HG03196 (cell line): ENCODE data around the gene EXOC1L.
"Not testable (repeated sequence)": the region's sequence is repeated elsewhere in the genome, so short reads cannot be mapped to it uniquely, and the experiment has no call there.

Experiments used
- ATAC-seq: cut with Tn5 transposase; IDR thresholded peaks from one replicate; pipeline ENCODE4 v1.9.1; 2021; ENCODE audit not compliant: unreplicated experiment

The EXOC1L gene

GRCh38 chr4:55837903-55838302 is 18.3 kb downstream of the EXOC1L start:
- ATAC-seq, result no peak

- no peak for ATAC-seq
Measured at GRCh38 chr4:55838356-55838755, 18.8 kb downstream of the EXOC1L start.

DNA sequence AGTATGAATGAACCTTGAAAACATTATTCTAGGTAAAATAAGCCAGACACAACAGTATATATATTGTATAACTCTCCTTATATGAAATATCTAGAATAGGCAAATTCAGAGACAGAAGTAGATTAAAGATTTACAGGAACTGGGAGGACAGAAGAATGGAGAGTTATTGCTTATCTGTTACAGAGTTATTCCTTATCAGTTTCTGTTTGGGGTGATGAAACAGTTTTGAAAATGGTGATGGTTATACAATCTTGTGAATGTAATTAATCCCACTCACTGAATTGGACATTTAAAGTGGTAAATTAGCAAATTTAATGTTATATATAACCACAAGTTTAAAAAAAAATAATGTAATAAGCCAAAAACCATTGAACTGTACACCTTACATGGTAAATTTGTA is 19.4 kb downstream of the EXOC1L start:
- ATAC-seq, result no peak

DNA sequence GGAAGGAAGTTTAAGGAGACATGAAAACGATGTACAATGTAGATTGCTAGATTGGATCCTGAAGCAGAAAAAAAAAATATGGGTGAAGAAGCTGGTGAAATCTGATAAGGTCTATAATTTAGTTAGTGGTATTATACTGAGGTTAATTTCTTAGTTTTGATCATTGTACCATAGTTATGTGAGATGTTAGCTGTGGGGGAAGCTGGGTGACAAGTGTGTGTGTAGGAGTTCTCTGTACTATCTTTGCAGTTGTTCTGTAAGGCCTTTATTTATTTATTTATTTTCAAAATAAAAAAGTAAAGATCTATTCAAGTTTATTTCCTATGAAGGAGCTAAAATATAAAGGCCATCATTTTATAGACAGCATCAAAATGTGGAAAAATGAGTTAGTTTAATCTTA is 21.4 kb downstream of the EXOC1L start:
- ATAC-seq, result no peak

GRCh38 chr4:55841373-55842239 is 22.0 kb downstream of the EXOC1L start:
- not testable (repeated sequence) for ATAC-seq

GRCh38 chr4:55842312-55842711 is 22.7 kb downstream of the EXOC1L start:
- not testable (repeated sequence) for ATAC-seq

DNA sequence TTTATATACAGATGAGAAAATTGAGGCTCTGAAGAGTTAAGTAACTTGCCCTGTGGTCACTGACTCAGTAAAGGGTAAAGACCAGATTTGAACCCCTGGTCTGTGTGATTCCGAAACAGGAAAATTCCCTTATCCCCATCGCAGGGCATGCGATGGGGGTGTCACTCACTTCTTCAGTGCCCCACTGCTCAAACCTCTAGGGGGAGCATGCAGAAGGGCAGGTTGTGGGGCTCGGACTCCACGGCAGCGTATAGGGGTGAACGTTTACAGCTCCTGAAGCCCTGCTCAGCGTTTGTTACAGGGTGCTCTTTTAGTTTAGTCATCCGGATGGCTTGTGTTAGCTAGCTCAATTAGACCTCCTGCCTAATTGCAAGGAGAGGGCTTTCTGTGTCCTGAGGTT is 30.1 kb downstream of the EXOC1L start:
- no peak for ATAC-seq

DNA sequence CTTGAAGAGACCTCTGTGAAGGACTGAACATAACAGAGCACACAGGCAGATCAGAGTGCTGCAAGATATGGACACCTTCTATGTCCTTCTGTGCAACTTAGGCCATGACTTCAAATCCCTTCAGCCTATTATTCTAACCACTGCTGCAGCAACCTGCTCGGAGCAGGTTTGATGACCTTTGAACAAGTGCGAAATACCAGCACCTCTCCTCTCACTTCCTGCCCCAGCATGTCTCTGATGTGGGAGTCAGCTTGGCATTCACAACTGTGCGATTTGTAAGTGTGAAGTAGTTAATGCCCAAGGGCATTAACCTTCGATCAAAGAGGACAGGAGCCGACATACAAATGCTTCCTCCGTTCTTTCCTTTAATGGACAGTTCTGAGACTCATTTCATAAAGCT is 32.3 kb downstream of the EXOC1L start:
- ATAC-seq, result no peak

DNA sequence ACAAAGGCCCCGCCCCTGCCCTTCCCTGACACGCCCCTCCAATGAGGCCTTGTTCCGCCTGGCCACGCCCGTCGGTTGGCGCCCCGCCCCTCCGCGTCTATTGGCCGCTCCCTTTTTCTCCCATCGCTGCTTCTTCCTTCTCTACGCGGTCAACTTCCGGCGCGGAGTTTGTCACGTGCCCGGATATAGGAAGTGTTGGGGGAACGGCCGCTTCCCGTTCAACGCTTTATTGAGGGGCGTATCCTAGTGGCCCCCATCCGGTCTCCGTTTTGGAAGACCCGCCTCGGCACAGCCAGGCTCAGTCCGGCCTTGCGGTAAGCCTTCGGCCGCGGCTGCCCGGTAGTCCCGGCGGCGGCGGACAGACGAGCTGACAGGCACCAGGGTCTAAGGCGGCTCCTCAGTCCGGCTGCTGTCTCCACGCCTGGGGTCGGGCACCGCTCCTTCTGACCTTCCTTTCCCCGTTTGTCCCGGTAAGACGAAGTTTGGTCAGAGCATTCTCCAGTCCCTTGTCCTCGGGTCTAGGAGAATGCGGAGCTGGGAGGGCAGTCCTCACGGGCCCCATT is 34.0 kb downstream of the EXOC1L start, which contains the start of gene EXOC1:
Gene EXOC1 (plus strand): TSS at position 165 of the 563 bp plus-strand sequence. CDS start 4,676 bp downstream, outside the sequence.
- ATAC-seq, result peak; percentile 98

DNA sequence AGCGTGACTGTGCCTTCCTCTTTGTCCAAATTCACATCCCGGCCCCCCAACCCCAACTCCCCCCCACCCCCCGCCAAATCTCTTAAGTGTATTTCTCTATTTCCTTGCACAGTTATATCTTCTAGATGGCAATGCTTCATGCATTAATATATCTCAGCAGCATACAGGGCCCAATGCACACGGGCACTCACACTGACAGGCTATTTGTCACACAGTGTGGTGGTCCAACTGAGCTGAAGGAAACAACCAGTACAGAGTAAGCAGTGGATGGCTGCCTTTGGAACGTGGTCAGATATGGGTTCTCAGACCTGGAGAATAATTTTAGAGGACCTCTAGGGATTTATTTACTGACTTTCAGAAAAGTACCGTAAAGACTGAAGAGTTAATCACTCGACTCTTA is 34.5 kb downstream of the EXOC1L start:
- ATAC-seq, result no peak

GRCh38 chr4:55857586-55857985 is 38.0 kb downstream of the EXOC1L start:
- no peak for ATAC-seq

DNA sequence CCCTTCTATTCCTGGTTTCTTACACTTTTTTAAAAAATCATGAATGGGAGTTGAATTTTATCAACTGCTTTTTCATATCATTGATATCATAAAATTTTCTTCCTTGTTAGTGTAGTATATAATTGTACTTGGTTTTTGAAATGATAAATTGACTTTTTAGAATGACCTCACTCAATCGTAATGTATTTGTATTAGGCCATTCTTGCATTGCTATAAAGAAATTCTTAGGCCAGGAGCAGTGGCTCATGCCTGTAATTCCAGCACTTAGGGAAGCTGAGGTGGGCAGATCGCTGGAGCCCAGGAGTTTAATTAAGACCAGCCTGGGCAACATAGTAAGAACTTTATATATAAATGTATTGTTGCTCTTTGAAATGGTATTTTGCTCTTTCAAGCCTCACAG is 40.1 kb downstream of the EXOC1L start:
- no peak for ATAC-seq

DNA sequence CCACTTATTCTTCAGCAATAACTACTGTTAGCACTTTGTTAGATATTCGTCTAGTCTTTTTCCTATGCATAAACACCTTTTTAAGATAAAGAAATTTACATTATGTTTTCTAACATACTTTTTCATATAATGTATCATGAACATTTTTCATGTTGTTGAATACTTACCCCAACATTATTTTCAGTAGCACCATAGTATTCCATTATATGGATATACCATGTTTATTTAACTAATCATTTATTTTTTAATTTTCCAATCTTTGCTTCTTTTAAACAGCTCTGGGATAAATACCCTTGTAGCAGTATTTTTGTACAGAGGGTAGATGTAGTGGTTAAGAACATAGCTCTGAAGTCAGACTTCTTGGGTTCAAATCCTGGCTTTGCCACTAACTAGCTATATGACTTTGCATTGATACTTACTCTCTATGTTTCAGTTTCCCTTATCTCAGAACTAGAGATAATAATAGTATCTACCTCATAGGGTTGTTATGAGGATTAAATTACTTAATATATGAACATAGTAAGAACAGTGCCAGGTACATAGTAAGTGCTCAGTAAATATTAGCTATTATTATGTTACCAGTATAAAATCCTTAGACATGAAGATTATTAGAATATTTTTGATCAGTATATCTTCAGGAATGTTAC is 45.1 kb downstream of the EXOC1L start:
- no peak for ATAC-seq

DNA sequence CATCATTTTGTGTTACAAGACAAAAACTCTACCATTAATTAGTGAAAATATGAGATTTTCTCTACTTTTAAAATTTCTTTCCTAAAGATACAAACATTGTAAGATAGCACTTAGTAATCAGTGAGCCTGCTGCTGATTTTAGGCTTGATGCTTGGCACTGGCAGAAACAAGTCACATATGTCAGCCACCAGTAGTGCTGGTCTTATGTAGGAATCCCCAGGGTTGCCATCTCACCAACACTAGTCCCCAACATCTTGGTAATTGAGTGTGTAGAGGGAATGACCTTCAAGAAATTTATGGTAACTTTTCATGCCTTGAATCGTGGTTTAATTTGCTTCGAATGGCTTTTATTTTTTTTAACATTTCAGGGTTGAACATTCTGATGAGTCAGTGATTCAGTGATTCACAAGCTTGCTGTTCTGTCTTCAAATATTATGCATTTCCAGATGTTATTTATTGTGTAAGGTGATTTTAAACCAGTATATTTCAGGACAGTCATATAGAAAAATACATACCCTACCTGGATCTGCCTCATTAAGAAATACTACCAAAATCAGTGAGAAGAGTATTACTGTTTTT is 45.7 kb downstream of the EXOC1L start:
- no peak for ATAC-seq

GRCh38 chr4:55866290-55866907 is 46.8 kb downstream of the EXOC1L start:
- peak; percentile 87 for ATAC-seq

- peak; percentile 81 for ATAC-seq
Measured at GRCh38 chr4:55866973-55867574, 47.5 kb downstream of the EXOC1L start.

DNA sequence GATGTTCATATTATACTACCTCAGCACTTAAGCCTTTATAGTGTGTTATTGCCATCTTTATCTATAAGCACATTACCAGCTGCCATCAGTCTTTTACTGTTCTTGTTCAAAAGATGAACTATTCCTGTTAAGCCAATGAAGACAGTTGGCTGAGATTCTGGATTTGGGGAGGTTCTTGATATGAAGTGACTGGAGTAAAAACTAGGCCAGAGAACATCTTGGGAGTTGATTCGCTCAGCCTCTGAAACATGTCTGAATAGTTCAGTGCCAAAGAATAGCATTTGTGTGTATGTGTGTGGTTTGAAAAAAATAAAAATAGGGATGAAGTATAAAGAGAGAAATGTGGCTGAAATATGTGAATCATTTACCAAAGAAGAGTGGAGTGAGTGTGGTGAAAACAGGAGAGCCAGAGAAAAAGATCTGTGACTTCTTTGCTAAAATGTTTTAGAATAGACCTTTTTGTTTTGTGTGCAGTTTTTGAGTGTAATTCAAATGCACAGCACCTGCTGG is 49.0 kb downstream of the EXOC1L start:
- no peak for ATAC-seq

- ATAC-seq, result no peak
Measured at GRCh38 chr4:55871299-55871800, 51.8 kb downstream of the EXOC1L start.

DNA sequence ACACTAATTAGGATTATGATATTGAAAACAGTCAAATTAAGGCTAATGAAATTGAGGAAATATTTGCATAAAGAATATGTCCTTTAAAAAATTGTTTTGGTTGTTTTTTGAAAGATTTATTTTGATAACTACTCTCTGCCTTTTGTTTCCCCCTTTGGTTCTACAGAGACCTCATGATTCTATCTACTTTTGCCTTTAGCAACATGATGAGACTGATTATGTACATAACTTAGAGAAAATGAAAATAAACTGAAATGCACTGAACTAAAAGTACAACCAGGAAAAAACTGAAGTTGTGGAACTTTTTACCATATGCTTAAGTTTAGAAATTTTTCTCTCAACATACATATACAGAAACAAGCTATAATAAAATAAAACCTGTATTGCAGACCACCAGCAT is 55.2 kb downstream of the EXOC1L start:
- ATAC-seq, result no peak

- no peak for ATAC-seq
Measured at GRCh38 chr4:55876387-55876786, 56.8 kb downstream of the EXOC1L start.
